PC-3 (cell line): Measurements from ENCODE around the gene FES. TPM values are rescaled to one million over a fixed set of nuclear protein-coding genes. Genes with fewer than 3 reads are reported as not detected.
A peak's percentile ranks its signal among the peaks of the same experiment; 100 is the strongest.

ENCODE experiments used
- ATAC-seq: fragments of 200-7000 bp; cut with Tn5 transposase; 2 replicates; pipeline ENCODE4 v1.9.1; 2020; ENCODE audit warnings: mild to moderate bottlenecking, moderate library complexity
- BruUV-seq: library from RNA; stranded (reverse); fragments of 400-500 nt; replicated peaks from 2 replicates; lab custom pipeline; 2021; lab: Mats Ljungman, UMichigan
- CTCF ChIA-PET: fragments of 300-600 bp; sonication (Branson Sonifier 250); formaldehyde crosslinking; loops from one replicate; lab custom pipeline; 2022; ENCODE audit warnings: antibody characterized with exemption; lab: Charles Lee
- POLR2A ChIA-PET: fragments of 300-600 bp; sonication (Branson Sonifier 250); formaldehyde crosslinking; loops from one replicate; lab custom pipeline; 2022; ENCODE audit warnings: antibody characterized with exemption; ENCODE audit not compliant: unreplicated experiment; lab: Charles Lee
- DNase-seq: peaks from one replicate; pipeline ENCODE4 v3.0.0-alpha.2; 2015
- H2AFZ ChIP-seq: fragments of 300-600 bp; sonication (generic); 2 replicates; pipeline ENCODE4 v1.6.0; 2016; ENCODE audit warnings: antibody characterized with exemption, low read length
- H3F3A ChIP-seq: fragments of 300-600 bp; sonication (generic); one replicate; pipeline ENCODE4 v1.6.0; 2017; ENCODE audit warnings: antibody characterized with exemption, low read length, control low read depth, mild to moderate bottlenecking; ENCODE audit not compliant: unreplicated experiment
- H3K27ac ChIP-seq: fragments of 300-600 bp; sonication (generic); 2 replicates; pipeline ENCODE4 v1.5.1; 2016; ENCODE audit warnings: mild to moderate bottlenecking, low read length
- H3K27me3 ChIP-seq: fragments of 300-600 bp; sonication (generic); 2 replicates; pipeline ENCODE4 v1.6.1; 2016; ENCODE audit warnings: low read length, mixed read lengths
- H3K36me3 ChIP-seq: fragments of 300-600 bp; sonication (generic); 2 replicates; pipeline ENCODE4 v1.6.1; 2016; ENCODE audit warnings: low read depth, mixed run types, low read length, mixed read lengths
- H3K4me1 ChIP-seq: fragments of 300-600 bp; sonication (generic); 2 replicates; pipeline ENCODE4 v1.5.1; 2016; ENCODE audit warnings: low read length; ENCODE audit not compliant: insufficient read depth
- H3K4me2 ChIP-seq: fragments of 300-600 bp; sonication (generic); 2 replicates; pipeline ENCODE4 v1.6.0; 2016; ENCODE audit warnings: low read length
- H3K4me3 ChIP-seq: fragments of 300-600 bp; sonication (generic); 2 replicates; pipeline ENCODE4 v1.5.1; 2016; ENCODE audit warnings: mild to moderate bottlenecking, low read length, mixed read lengths
- H3K79me2 ChIP-seq: fragments of 300-600 bp; sonication (generic); 2 replicates; pipeline ENCODE4 v1.6.1; 2017; ENCODE audit warnings: low read length, mixed read lengths
- H3K9ac ChIP-seq: fragments of 300-600 bp; sonication (generic); 2 replicates; pipeline ENCODE4 v1.6.0; 2016; ENCODE audit warnings: mild to moderate bottlenecking, low read length
- H3K9me2 ChIP-seq: fragments of 300-600 bp; sonication (generic); replicated peaks from 2 replicates; pipeline ENCODE4 v1.6.1; 2016; ENCODE audit warnings: mixed run types, low read length, mixed read lengths
- H3K9me3 ChIP-seq: fragments of 300-600 bp; sonication (generic); 2 replicates; pipeline ENCODE4 v1.6.1; 2016; ENCODE audit warnings: low read length, mixed read lengths
- H4K20me1 ChIP-seq: fragments of 300-600 bp; sonication (generic); 2 replicates; pipeline ENCODE4 v1.6.1; 2016; ENCODE audit warnings: low read length, mixed read lengths
- EZH2 ChIP-seq: fragments of 300-600 bp; sonication (generic); IDR thresholded peaks from one replicate; pipeline ENCODE4 v1.6.1; 2017; ENCODE audit warnings: antibody characterized with exemption, mild to moderate bottlenecking, low read length; ENCODE audit not compliant: unreplicated experiment
- EZH2phosphoT487 ChIP-seq: fragments of 300-600 bp; sonication (generic); IDR thresholded peaks from 2 replicates; pipeline ENCODE4 v1.6.1; 2018; ENCODE audit warnings: mild to moderate bottlenecking, antibody characterized with exemption, low read length, borderline replicate concordance
- intact Hi-C: fragments of 100-400 bp; cut with micrococcal nuclease; formaldehyde crosslinking; loops from 2 replicates; pipeline ENCODE4 v1.9.0; 2023
- total RNA-seq: library from RNA; depleted of rRNA; stranded (reverse); fragments of >200 nt; gene quantifications from 2 replicates; pipeline ENCODE4 v1.2.3, GENCODE V29; 2014
- TF ChIP-seq, protein P1 (sequence below): fragments of 300-600 bp; sonication (generic); conservative IDR thresholded peaks from 2 replicates; pipeline ENCODE4 v1.5.1; 2017; ENCODE audit warnings: antibody characterized with exemption, low read depth, mild to moderate bottlenecking, low read length

The FES gene
- total RNA-seq, 1 experiment from 2014 or later = 2.8 TPM

DNA sequence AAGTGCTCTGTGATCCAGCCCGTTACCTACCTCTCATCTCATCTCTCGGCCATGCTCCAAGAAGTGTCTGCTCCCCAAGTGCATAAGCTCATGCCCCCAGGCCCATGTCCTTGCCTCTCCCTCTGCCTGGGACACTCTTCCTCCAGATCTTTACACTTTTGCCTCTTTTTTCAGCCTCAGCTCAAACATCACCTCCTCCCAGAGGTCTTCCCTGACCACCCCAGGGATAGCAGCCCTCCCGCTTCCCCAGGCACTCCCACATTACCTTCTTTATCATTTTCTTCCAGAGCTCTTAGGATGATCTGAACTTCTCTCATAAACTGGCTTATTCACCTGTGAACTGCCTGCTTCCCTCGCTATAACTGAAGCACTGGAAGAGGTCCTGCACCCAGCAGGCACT, 18.6 kb upstream of the FES start:
- H3K4me2 ChIP-seq = no peak overlapping the region
- peaks cover 68% of the 10 kb centered on the region for H3K4me1 ChIP-seq
- no peak for DNase-seq
- H3F3A ChIP-seq = peaks cover 4% of the 10 kb centered on the region
- H3K79me2 ChIP-seq = peaks cover 7% of the 10 kb centered on the region
- intact Hi-C loops = no loop called here
- H4K20me1 ChIP-seq = no peaks in the 10 kb centered on the region
- no TSS peak for BruUV-seq
- no peak overlapping the region for H3K27ac ChIP-seq
- ATAC-seq = no peak
- H2AFZ ChIP-seq = no peak overlapping the region
- TF ChIP-seq EZH2phosphoT487 (no peak), EZH2 (no peak)
- TF ChIP-seq, protein P1, sequence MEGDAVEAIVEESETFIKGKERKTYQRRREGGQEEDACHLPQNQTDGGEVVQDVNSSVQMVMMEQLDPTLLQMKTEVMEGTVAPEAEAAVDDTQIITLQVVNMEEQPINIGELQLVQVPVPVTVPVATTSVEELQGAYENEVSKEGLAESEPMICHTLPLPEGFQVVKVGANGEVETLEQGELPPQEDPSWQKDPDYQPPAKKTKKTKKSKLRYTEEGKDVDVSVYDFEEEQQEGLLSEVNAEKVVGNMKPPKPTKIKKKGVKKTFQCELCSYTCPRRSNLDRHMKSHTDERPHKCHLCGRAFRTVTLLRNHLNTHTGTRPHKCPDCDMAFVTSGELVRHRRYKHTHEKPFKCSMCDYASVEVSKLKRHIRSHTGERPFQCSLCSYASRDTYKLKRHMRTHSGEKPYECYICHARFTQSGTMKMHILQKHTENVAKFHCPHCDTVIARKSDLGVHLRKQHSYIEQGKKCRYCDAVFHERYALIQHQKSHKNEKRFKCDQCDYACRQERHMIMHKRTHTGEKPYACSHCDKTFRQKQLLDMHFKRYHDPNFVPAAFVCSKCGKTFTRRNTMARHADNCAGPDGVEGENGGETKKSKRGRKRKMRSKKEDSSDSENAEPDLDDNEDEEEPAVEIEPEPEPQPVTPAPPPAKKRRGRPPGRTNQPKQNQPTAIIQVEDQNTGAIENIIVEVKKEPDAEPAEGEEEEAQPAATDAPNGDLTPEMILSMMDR = no peak
- H3K9me3 ChIP-seq = no peaks in the 10 kb centered on the region
- CTCF ChIA-PET = no interaction called here
- no peaks in the 10 kb centered on the region for H3K27me3 ChIP-seq
- no peak overlapping the region for H3K9ac ChIP-seq
- no peaks in the 10 kb centered on the region for H3K36me3 ChIP-seq
- POLR2A ChIA-PET = no interaction called here
- no peak overlapping the region for H3K4me3 ChIP-seq
- no peaks in the 10 kb centered on the region for H3K9me2 ChIP-seq

DNA sequence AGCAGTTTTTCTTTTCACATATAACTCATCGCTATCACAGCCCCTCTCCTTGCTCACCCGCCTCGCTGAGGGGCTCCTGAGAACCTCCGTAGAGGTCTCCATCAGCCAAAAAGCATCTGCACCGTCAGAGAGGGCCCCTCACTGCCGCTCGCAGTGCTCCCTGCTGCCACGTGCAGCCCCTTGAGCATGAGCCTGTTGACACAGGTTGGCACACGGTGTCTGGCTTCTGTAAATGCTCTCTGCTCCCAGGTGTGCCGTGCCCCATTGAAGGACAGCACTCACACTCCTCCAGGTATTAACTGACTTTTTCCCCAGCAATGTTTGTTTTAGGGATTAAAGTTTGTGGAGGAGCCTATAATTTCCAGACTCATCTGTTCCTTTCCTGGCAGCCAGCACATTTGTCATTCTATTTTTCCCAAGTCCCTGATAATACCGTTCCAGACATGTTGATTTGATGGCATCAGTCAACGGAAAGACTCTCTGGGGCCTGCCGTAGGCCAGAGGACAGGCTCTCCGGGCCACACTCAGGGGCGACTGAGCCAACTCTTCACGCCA, 18.1 kb upstream of the FES start:
- intact Hi-C loops = no loop called here
- CTCF ChIA-PET = no interaction called here
- Histone ChIP-seq H3F3A (peaks cover 4% of the 10 kb centered on the region), H3K9me3 (no peaks in the 10 kb centered on the region), H2AFZ (0 out of 2 replicates have a peak overlapping the region, but pooled peaks have one; percentile 11), H3K4me3 (no peak overlapping the region), H3K4me2 (no peak overlapping the region), H4K20me1 (no peaks in the 10 kb centered on the region), H3K79me2 (peaks cover 11% of the 10 kb centered on the region), H3K4me1 (peaks cover 65% of the 10 kb centered on the region), H3K9me2 (no peaks in the 10 kb centered on the region), H3K27me3 (no peaks in the 10 kb centered on the region), H3K36me3 (no peaks in the 10 kb centered on the region), H3K9ac (no peak overlapping the region), H3K27ac (no peak overlapping the region)
- BruUV-seq = no TSS peak
- POLR2A ChIA-PET = no interaction called here
- no peak for TF ChIP-seq EZH2
- TF ChIP-seq, protein P1 = no peak
- ATAC-seq = no peak
- no peak for DNase-seq

DNA sequence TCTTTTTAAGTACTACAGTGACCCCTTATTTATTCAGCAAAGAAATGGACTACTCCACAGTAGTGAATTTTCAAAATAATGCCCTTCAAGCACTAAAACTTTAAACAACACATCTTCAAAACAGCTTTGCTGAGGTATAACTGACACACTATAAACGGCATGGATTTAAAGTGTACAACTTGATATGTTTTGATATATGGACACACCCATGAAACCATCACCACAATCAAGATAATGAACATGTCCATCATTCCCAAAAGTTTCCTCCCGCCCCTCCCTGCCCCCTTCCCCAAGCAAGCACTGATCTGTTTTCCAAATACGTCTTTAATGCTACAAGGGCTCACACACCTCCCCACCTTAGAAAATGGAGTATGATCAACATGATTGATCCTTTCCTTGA, 17.5 kb upstream of the FES start:
- no peaks in the 10 kb centered on the region for H3K36me3 ChIP-seq
- ChIA-PET CTCF (no interaction called here), POLR2A (no interaction called here)
- intact Hi-C loops = no loop called here
- peaks cover 62% of the 10 kb centered on the region for H3K4me1 ChIP-seq
- TF ChIP-seq, protein P1 = no peak
- no peak overlapping the region for H3K4me2 ChIP-seq
- no peaks in the 10 kb centered on the region for H3K27me3 ChIP-seq
- H4K20me1 ChIP-seq = no peaks in the 10 kb centered on the region
- H3K4me3 ChIP-seq = no peak overlapping the region
- H3F3A ChIP-seq = peaks cover 4% of the 10 kb centered on the region
- H3K9me3 ChIP-seq = no peaks in the 10 kb centered on the region
- peaks cover 12% of the 10 kb centered on the region for H3K79me2 ChIP-seq
- no peaks in the 10 kb centered on the region for H3K9me2 ChIP-seq
- no peak overlapping the region for H3K27ac ChIP-seq
- ATAC-seq (no peak), DNase-seq (no peak)
- 0 out of 2 replicates have a peak overlapping the region, but pooled peaks have one; percentile 11 for H2AFZ ChIP-seq
- H3K9ac ChIP-seq = no peak overlapping the region
- no TSS peak for BruUV-seq
